ENCODE measurements around the gene FLCN. TPM values are rescaled to one million over a fixed set of nuclear protein-coding genes. Genes with fewer than 3 reads are reported as not detected.

Gene FLCN
- total RNA-seq, 1 donor from 2014 or later: 106 TPM

DNA sequence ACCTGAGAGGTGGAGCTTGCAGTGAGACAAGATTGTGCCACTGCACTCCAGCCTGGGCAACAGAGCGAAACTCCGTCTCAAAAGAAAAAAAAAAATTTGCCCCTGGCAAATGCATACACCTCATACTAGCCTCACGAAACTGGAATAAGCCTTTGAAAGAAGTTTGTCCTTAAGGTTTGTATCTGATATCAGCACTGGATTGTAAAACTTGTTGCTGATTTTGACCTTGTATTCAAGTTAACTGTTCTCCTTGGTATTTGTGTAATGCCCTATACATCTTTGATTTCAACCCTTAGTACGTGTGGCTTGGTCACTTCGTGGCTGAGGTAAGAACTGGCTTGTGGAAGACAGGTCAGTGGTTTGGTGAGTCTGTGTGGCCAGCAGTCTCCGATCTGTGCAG, 6.2 kb upstream of the FLCN start:
- H3K4me1 ChIP-seq: peaks cover 4% of the 10 kb centered on the region
- intact Hi-C loops (cut with DNase I): no loop called here
- no peaks in the 10 kb centered on the region for H3K27me3 ChIP-seq
- no peak overlapping the region for H3K27ac ChIP-seq
- TF ChIP-seq, protein P1, sequence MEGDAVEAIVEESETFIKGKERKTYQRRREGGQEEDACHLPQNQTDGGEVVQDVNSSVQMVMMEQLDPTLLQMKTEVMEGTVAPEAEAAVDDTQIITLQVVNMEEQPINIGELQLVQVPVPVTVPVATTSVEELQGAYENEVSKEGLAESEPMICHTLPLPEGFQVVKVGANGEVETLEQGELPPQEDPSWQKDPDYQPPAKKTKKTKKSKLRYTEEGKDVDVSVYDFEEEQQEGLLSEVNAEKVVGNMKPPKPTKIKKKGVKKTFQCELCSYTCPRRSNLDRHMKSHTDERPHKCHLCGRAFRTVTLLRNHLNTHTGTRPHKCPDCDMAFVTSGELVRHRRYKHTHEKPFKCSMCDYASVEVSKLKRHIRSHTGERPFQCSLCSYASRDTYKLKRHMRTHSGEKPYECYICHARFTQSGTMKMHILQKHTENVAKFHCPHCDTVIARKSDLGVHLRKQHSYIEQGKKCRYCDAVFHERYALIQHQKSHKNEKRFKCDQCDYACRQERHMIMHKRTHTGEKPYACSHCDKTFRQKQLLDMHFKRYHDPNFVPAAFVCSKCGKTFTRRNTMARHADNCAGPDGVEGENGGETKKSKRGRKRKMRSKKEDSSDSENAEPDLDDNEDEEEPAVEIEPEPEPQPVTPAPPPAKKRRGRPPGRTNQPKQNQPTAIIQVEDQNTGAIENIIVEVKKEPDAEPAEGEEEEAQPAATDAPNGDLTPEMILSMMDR (IDR thresholded peaks at IDR 0.05): no peak
- peaks cover 27% of the 10 kb centered on the region for H3K36me3 ChIP-seq
- no peaks in the 10 kb centered on the region for H3K9me3 ChIP-seq
- no peak overlapping the region for H3K4me3 ChIP-seq
- ATAC-seq (no peak), DNase-seq (no peak)

DNA sequence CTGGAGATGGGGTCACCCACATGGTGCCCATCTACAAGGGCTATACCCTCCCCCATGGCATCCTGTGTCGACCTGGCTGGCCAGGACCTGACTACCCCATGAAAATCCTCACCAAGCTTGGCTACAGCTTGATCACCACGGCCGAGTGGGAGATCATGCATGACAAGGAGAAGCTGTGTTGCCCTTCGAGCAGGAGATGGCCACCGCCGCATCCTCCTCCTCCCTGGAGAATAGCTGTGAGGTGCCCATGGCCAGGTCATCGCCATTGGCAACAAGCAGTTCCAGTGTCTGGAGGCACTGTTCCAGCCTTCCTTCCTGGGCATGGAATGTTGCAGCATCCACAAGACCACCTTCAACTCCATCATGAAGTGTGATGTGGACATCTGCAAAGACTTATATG, 5.3 kb upstream of the FLCN start:
- Histone ChIP-seq H3K9me3 (no peaks in the 10 kb centered on the region), H3K27ac (no peak overlapping the region), H3K4me1 (peaks cover 6% of the 10 kb centered on the region), H3K36me3 (peaks cover 19% of the 10 kb centered on the region), H3K4me3 (no peak overlapping the region), H3K27me3 (no peaks in the 10 kb centered on the region)
- intact Hi-C loops (cut with DNase I): no loop called here
- ATAC-seq: no peak
- TF ChIP-seq, protein P1 (IDR thresholded peaks at IDR 0.05): no peak
- peak; percentile 45 for DNase-seq

DNA sequence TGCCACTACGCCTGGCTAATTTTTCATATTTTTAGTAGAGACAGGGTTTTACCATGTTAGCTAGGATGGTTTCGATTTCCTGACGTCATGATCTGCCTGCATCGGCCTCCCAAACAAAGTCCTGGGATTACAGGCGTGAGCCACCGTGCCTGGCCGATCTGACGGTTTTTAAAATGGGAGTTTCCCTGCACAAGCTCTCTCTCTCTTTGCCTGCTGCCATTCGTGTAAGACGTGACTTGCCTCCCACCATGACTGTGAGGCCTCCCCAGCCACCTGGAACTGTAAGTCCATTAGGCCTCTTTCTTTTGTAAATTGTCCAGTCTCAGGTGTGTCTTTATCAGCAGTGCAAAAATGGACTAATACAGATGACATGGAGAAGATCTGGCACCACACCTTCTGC, 4.7 kb upstream of the FLCN start:
- DNase-seq (no peak), ATAC-seq (no peak)
- Histone ChIP-seq H3K36me3 (peaks cover 14% of the 10 kb centered on the region), H3K27me3 (no peaks in the 10 kb centered on the region), H3K4me3 (no peak overlapping the region), H3K27ac (no peak overlapping the region), H3K4me1 (peaks cover 6% of the 10 kb centered on the region), H3K9me3 (no peaks in the 10 kb centered on the region)
- intact Hi-C loops (cut with DNase I): no loop called here
- TF ChIP-seq, protein P1 (IDR thresholded peaks at IDR 0.05): no peak

DNA sequence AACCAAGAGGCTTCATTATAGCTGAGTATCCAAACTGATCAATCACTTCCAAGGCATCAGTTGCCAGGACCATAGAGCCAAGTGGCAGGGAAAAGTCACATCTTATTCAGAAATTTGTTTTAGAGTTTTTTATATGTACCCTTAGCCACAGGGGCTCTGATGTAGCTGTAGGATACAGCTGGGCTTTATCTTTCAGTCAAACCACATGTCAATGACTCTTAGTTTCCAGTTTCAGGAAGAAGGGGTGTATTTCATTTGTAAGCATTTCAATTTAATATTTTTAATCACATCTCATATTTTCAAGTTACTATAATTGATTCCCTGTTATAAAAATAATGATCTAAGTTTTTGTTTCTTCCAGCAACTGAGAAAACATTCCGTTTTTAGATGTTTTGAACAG, 2.9 kb upstream of the FLCN start:
- intact Hi-C loops (cut with DNase I): no loop called here
- H3K9me3 ChIP-seq: no peaks in the 10 kb centered on the region
- H3K36me3 ChIP-seq: no peaks in the 10 kb centered on the region
- ATAC-seq (no peak), DNase-seq (no peak)
- no peak overlapping the region for H3K27ac ChIP-seq
- no peak overlapping the region for H3K4me3 ChIP-seq
- no peaks in the 10 kb centered on the region for H3K27me3 ChIP-seq
- TF ChIP-seq, protein P1 (IDR thresholded peaks at IDR 0.05): no peak
- H3K4me1 ChIP-seq: peaks cover 14% of the 10 kb centered on the region

DNA sequence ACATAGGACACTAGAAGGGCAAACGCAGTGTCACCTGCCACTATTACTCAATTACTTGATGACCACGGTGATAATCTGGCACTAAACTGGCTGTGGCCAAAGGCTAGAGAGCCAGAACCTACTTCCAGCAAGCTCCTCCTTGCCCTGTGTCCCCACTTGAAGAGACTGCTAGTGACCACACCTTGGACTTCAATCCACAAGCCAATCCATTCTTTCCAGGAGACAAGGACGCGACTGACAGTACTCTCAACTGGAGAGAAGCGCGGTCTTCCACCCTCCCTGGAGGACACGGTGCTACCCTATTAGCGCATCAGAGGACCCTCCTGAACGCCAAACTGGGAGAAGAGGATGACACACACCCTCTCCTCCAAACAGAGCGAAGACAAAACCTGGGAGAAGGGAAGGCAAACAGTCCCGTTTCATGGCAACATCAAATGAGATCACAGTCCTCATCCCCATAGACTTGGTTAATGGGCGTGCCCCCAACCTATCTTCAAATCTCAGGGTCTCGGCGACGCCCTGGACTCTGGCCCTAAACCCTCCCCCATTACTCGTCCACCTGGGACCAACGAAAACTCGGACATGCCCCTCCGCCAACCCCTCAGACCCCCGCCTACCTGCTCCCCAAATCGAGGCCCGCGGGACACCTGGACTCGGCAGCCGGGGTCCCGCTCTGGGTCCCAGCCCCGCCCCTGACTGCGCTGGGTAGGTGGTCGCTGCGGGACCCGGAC, 508 bp downstream of the FLCN start:
- intact Hi-C loops (cut with DNase I): no loop called here
- TF ChIP-seq, protein P1 (IDR thresholded peaks at IDR 0.05): no peak
- H3K9me3 ChIP-seq: no peaks in the 10 kb centered on the region
- H3K36me3 ChIP-seq: peaks cover 17% of the 10 kb centered on the region
- H3K4me1 ChIP-seq: peaks cover 24% of the 10 kb centered on the region
- peak overlapping the region; percentile 99 for H3K27ac ChIP-seq
- ATAC-seq: peak; percentile 47
- DNase-seq: no peak
- peak overlapping the region; percentile 100 for H3K4me3 ChIP-seq
- no peaks in the 10 kb centered on the region for H3K27me3 ChIP-seq
